ENCODE measurements around the gene FILIP1L. TPM values are rescaled to one million over a fixed set of nuclear protein-coding genes. Genes with fewer than 3 reads are reported as not detected.

Gene FILIP1L
- total RNA-seq, 1 donor from 2014 or later, result 0.15 TPM

GRCh38 chr3:99948467-99949089, 165.7 kb downstream of the FILIP1L start:
- no peak overlapping the region for H2AFZ ChIP-seq (replicated peaks)
- peaks cover 20% of the 10 kb centered on the region for H3K4me1 Mint-ChIP-seq
- H3K36me3 Mint-ChIP-seq, result no peaks in the 10 kb centered on the region
- no peak overlapping the region for H3K4me2 ChIP-seq
- H3K9me3 Mint-ChIP-seq, result no peaks in the 10 kb centered on the region
- H3K79me2 ChIP-seq (ENCODE audit: low read depth), result peaks cover 5% of the 10 kb centered on the region
- H3K27me3 ChIP-seq, result no peaks in the 10 kb centered on the region
- H3K36me3 ChIP-seq, result no peaks in the 10 kb centered on the region
- no peak overlapping the region for H3K4me3 ChIP-seq
- no peaks in the 10 kb centered on the region for H4K20me1 ChIP-seq (ENCODE audit: low read depth)
- no peaks in the 10 kb centered on the region for H3K9me3 ChIP-seq (ENCODE audit: low read depth)
- TF ChIP-seq EZH2 (IDR thresholded peaks at IDR 0.05) (no peak), CTCF (IDR thresholded peaks at IDR 0.05) (no peak), EZH2phosphoT487 (IDR thresholded peaks at IDR 0.05) (no peak)
- H3K27me3 Mint-ChIP-seq (ENCODE audit: insufficient read depth, low read depth), result peaks cover 3% of the 10 kb centered on the region
- peaks cover 5% of the 10 kb centered on the region for H3F3A ChIP-seq (ENCODE audit: low read depth)
- no peak for DNase-seq (ENCODE audit: low spot score)
- no peak overlapping the region for H3K27ac Mint-ChIP-seq
- H3K4me1 ChIP-seq, result peaks cover 18% of the 10 kb centered on the region
- H3K27ac ChIP-seq, result no peak overlapping the region
- no peak overlapping the region for H3K9ac ChIP-seq
- H3K4me3 Mint-ChIP-seq, result no peak overlapping the region

GRCh38 chr3:99947356-99947755, 166.9 kb downstream of the FILIP1L start:
- no peak overlapping the region for H3K4me3 ChIP-seq

GRCh38 chr3:99945328-99945995, 168.8 kb downstream of the FILIP1L start:
- no peak overlapping the region for H3K4me3 Mint-ChIP-seq
- H4K20me1 ChIP-seq (ENCODE audit: low read depth), result no peaks in the 10 kb centered on the region
- H3K4me1 ChIP-seq, result peaks cover 18% of the 10 kb centered on the region
- no peak overlapping the region for H3K4me2 ChIP-seq
- H3K27me3 Mint-ChIP-seq (ENCODE audit: insufficient read depth, low read depth), result peaks cover 3% of the 10 kb centered on the region
- H3K36me3 ChIP-seq, result no peaks in the 10 kb centered on the region
- no peak overlapping the region for H3K9ac ChIP-seq
- peaks cover 5% of the 10 kb centered on the region for H3F3A ChIP-seq (ENCODE audit: low read depth)
- peaks cover 20% of the 10 kb centered on the region for H3K4me1 Mint-ChIP-seq
- no peak for TF ChIP-seq EZH2phosphoT487 (IDR thresholded peaks at IDR 0.05)
- H3K27ac ChIP-seq, result no peak overlapping the region
- peak overlapping the region; percentile 64 for H3K27ac Mint-ChIP-seq
- H2AFZ ChIP-seq (replicated peaks), result no peak overlapping the region
- no peaks in the 10 kb centered on the region for H3K36me3 Mint-ChIP-seq
- H3K4me3 ChIP-seq, result no peak overlapping the region
- no peaks in the 10 kb centered on the region for H3K9me3 Mint-ChIP-seq
- DNase-seq (ENCODE audit: low spot score), result no peak
- H3K9me3 ChIP-seq (ENCODE audit: low read depth), result no peaks in the 10 kb centered on the region
- H3K27me3 ChIP-seq, result no peaks in the 10 kb centered on the region
- H3K79me2 ChIP-seq (ENCODE audit: low read depth), result peaks cover 5% of the 10 kb centered on the region

More at GRCh38 chr3:99947356-99947755, 166.9 kb downstream of the FILIP1L start:
- TF ChIP-seq EZH2phosphoT487 (IDR thresholded peaks at IDR 0.05) (no peak), EZH2 (IDR thresholded peaks at IDR 0.05) (no peak), CTCF (IDR thresholded peaks at IDR 0.05) (no peak)
- Histone ChIP-seq H3K9ac (no peak overlapping the region), H3K27ac (no peak overlapping the region), H3K4me1 (peaks cover 18% of the 10 kb centered on the region), H3K9me3 (ENCODE audit: low read depth) (no peaks in the 10 kb centered on the region), H4K20me1 (ENCODE audit: low read depth) (no peaks in the 10 kb centered on the region), H3K79me2 (ENCODE audit: low read depth) (peaks cover 5% of the 10 kb centered on the region), H3K36me3 (no peaks in the 10 kb centered on the region), H3K4me2 (no peak overlapping the region), H3K27me3 (no peaks in the 10 kb centered on the region), H3F3A (ENCODE audit: low read depth) (peaks cover 5% of the 10 kb centered on the region), H2AFZ (replicated peaks) (no peak overlapping the region)
- peaks cover 19% of the 10 kb centered on the region for H3K4me1 Mint-ChIP-seq
- H3K27ac Mint-ChIP-seq, result no peak overlapping the region
- H3K9me3 Mint-ChIP-seq, result no peaks in the 10 kb centered on the region
- peaks cover 3% of the 10 kb centered on the region for H3K27me3 Mint-ChIP-seq (ENCODE audit: insufficient read depth, low read depth)
- DNase-seq (ENCODE audit: low spot score), result no peak
- H3K36me3 Mint-ChIP-seq, result no peaks in the 10 kb centered on the region
- no peak overlapping the region for H3K4me3 Mint-ChIP-seq
